ENCODE results near the gene TLK1.

DNA sequence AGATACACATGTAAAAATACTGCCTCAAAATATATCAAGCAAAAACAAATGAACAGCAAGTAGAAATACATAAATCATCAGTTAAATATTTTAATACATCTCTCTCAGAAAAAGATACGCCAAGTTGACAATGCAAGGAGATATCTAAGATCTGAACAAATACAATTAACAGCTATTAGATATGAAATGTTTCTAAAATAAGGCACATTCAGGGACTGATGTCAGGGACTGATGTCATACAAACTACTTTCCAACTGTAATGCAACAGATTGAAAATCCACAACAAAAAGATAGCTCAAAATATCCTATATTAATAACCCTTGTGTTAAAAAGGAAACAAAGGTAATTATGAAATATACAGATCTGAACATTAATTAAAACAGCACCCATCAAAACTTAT is 51.7 kb downstream of the TLK1 start:
- TF ChIP-seq, protein P1, sequence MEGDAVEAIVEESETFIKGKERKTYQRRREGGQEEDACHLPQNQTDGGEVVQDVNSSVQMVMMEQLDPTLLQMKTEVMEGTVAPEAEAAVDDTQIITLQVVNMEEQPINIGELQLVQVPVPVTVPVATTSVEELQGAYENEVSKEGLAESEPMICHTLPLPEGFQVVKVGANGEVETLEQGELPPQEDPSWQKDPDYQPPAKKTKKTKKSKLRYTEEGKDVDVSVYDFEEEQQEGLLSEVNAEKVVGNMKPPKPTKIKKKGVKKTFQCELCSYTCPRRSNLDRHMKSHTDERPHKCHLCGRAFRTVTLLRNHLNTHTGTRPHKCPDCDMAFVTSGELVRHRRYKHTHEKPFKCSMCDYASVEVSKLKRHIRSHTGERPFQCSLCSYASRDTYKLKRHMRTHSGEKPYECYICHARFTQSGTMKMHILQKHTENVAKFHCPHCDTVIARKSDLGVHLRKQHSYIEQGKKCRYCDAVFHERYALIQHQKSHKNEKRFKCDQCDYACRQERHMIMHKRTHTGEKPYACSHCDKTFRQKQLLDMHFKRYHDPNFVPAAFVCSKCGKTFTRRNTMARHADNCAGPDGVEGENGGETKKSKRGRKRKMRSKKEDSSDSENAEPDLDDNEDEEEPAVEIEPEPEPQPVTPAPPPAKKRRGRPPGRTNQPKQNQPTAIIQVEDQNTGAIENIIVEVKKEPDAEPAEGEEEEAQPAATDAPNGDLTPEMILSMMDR (IDR thresholded peaks at IDR 0.05; ENCODE audit: extremely low read depth in 1 of 2, insufficient read depth in 1 of 2, low read depth in 1 of 2, low read length in 2 of 2) = no peak
- TF ChIP-seq, protein P2, sequence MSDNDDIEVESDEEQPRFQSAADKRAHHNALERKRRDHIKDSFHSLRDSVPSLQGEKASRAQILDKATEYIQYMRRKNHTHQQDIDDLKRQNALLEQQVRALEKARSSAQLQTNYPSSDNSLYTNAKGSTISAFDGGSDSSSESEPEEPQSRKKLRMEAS (IDR thresholded peaks at IDR 0.05; ENCODE audit: insufficient read depth, insufficient read length) = no peak
- TF ChIP-seq EZH2 (IDR thresholded peaks at IDR 0.05; ENCODE audit: borderline replicate concordance, low read depth, low read length, severe bottlenecking) (no peak), POLR2A (IDR thresholded peaks at IDR 0.05; ENCODE audit: low read depth, low read length) (no peak), POLR2AphosphoS5 (IDR thresholded peaks at IDR 0.05; ENCODE audit: insufficient read depth, low read depth, low read length) (no peak), GATA2 (IDR thresholded peaks at IDR 0.05; ENCODE audit: insufficient read depth, insufficient read length, low read depth, low read length) (no peak)

Measured in endothelial cell of umbilical vein (primary cell).